ENCODE measurements around the gene CCDC192.

The CCDC192 gene

GRCh38 chr5:127813633-127814587 is 110.7 kb downstream of the CCDC192 start:
- Histone ChIP-seq H3K27ac (peak overlapping the region; percentile 81), H3K36me3 (replicated peaks) (no peaks in the 10 kb centered on the region), H3K27me3 (replicated peaks) (no peaks in the 10 kb centered on the region), H3K4me3 (ENCODE audit: low read depth, low read length) (no peak overlapping the region)
- in situ Hi-C loops (cut with HindIII; ENCODE audit: low pct_ligation_motif_present, low sequenced_read_pairs), result no loop called here
- no peak for TF ChIP-seq CTCF (IDR thresholded peaks at IDR 0.05; ENCODE audit: low read depth, low read length, missing control alignments)
- DNase-seq, result peak; percentile 76

DNA sequence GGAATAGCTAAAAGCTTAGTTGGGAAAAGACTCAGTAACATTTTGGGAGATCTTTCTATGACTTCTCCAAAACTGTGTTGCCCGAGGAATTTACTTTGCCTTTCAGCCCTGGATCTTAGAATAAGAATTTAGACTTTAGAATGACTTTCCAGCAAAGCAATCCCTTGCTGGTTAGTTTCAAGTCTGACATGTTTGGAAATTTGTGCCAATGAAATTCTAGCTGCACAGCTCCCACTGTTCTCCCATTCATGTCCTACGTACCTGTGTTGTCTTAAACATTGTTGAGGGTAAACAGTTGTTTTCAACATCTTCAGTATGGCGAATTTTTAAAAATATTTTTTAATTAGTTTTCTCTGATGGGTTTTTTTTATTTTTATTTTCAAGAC is 111.4 kb downstream of the CCDC192 start:
- TF ChIP-seq CTCF (IDR thresholded peaks at IDR 0.05; ENCODE audit: low read depth, low read length, missing control alignments), result no peak

DNA sequence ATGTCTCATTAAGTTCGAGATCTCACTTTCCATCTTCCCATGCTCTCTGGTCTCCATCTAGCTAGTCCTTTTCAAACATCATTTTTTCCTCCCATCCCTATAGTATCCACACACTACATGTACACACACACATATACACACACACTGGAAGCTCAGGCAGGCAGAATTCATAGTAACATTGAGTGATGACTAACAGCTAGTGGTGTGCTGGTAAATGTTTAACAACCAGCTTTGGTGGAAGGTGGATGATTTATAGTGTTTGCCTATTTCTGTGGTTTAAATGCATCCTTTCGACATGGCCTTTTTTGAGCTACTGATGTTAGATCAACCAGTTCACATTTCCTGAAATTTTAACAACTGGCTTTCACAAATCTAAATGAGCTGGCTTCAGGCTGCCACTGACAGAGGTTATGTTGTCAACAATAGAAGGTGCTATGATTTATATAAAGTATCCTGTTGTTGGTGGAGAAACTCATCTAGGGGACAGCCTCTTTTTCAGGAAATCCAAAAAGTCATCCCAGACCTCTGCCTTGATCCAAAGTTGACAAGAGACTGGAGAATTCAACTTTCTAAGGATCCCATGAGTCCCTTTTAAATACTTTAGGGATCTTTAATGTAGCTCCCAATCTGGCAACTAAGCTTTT is 117.8 kb downstream of the CCDC192 start:
- TF ChIP-seq CTCF (IDR thresholded peaks at IDR 0.05; ENCODE audit: low read depth, low read length, missing control alignments), result no peak
- Histone ChIP-seq H3K36me3 (replicated peaks) (no peaks in the 10 kb centered on the region), H3K4me3 (ENCODE audit: low read depth, low read length) (no peak overlapping the region), H3K27ac (no peak overlapping the region), H3K27me3 (replicated peaks) (no peaks in the 10 kb centered on the region)
- DNase-seq, result no peak
- in situ Hi-C loops (cut with HindIII; ENCODE audit: low pct_ligation_motif_present, low sequenced_read_pairs), result no loop called here

More for the DNA sequence above, 111.4 kb downstream of the CCDC192 start:
- no peak for DNase-seq
- no peaks in the 10 kb centered on the region for H3K36me3 ChIP-seq (replicated peaks)
- no peaks in the 10 kb centered on the region for H3K27me3 ChIP-seq (replicated peaks)
- H3K27ac ChIP-seq, result peak overlapping the region; percentile 81
- in situ Hi-C loops (cut with HindIII; ENCODE audit: low pct_ligation_motif_present, low sequenced_read_pairs), result no loop called here
- H3K4me3 ChIP-seq (ENCODE audit: low read depth, low read length), result no peak overlapping the region

GRCh38 chr5:127821896-127822295 is 118.7 kb downstream of the CCDC192 start:
- Histone ChIP-seq H3K27me3 (replicated peaks) (no peaks in the 10 kb centered on the region), H3K27ac (no peak overlapping the region), H3K36me3 (replicated peaks) (no peaks in the 10 kb centered on the region), H3K4me3 (ENCODE audit: low read depth, low read length) (no peak overlapping the region)
- in situ Hi-C loops (cut with HindIII; ENCODE audit: low pct_ligation_motif_present, low sequenced_read_pairs), result no loop called here
- TF ChIP-seq CTCF (IDR thresholded peaks at IDR 0.05; ENCODE audit: low read depth, low read length, missing control alignments), result no peak
- no peak for DNase-seq

GRCh38 chr5:127824126-127824525 is 120.9 kb downstream of the CCDC192 start:
- DNase-seq, result no peak
- H3K36me3 ChIP-seq (replicated peaks), result no peaks in the 10 kb centered on the region
- no peak overlapping the region for H3K27ac ChIP-seq
- no peak overlapping the region for H3K4me3 ChIP-seq (ENCODE audit: low read depth, low read length)
- in situ Hi-C loops (cut with HindIII; ENCODE audit: low pct_ligation_motif_present, low sequenced_read_pairs), result no loop called here
- TF ChIP-seq CTCF (IDR thresholded peaks at IDR 0.05; ENCODE audit: low read depth, low read length, missing control alignments), result no peak
- H3K27me3 ChIP-seq (replicated peaks), result no peaks in the 10 kb centered on the region
